ENCODE data around the gene SH3GL2. TPM values are rescaled to one million over a fixed set of nuclear protein-coding genes. Genes with fewer than 3 reads are reported as not detected.

SH3GL2 gene
- total and polyA plus RNA-seq, 9 of the 15 experiments (the other 6 are each of a cell fraction or from before 2014, with no cell fraction given) = not detected

DNA sequence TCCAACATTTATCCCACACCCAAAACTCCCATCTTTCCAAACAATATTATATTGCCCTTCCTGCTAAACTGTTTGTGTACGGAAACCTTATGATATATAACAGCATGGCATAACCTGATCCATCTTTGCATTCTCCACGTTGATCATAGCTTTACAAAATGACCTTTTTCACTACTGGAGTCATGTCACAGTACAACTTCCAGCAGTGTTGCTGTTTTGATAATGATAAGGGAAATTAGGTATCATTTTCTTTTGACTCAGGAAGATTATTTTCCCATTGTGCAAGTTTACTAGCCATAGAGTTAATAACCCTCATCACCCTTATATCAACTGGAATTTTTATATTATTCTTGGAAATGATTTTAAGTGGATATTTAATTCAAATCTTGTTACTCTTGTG lies 57.5 kb downstream of the SH3GL2 start:
- Histone ChIP-seq H3K4me1 (replicated peaks in 1 of 2; ENCODE audit: control insufficient read depth in 2 of 2, insufficient read depth in 2 of 2, low read length in 2 of 2) (no peaks in the 10 kb centered on the region), H3K27me3 (ENCODE audit: control insufficient read depth in 2 of 2, insufficient read depth in 2 of 2, low read length in 2 of 2) (no peaks in the 10 kb centered on the region), H4K20me1 (replicated peaks; ENCODE audit: control insufficient read depth, insufficient read depth, low read length) (no peaks in the 10 kb centered on the region), H3K36me3 (ENCODE audit: control insufficient read depth, insufficient read depth, low read length) (no peaks in the 10 kb centered on the region), H3K4me3 (no peak overlapping the region), H3K27ac (ENCODE audit: extremely low read depth, low read depth, low read length) (no peak overlapping the region), H3K4me2 (ENCODE audit: insufficient read depth, low read length) (no peak overlapping the region), H2AFZ (ENCODE audit: low read depth, low read length) (no peak overlapping the region), H3K9ac (ENCODE audit: insufficient read depth in 1 of 2, low read depth in 2 of 2, low read length in 2 of 2) (no peak overlapping the region), H3K9me3 (replicated peaks; ENCODE audit: control insufficient read depth, insufficient read depth, low read depth, low read length) (no peaks in the 10 kb centered on the region), H3K9me1 (ENCODE audit: control insufficient read depth, insufficient read depth, low read length) (no peaks in the 10 kb centered on the region), H3K79me2 (ENCODE audit: control insufficient read depth, insufficient read depth, low read length) (no peaks in the 10 kb centered on the region)
- ATAC-seq (no peak), DNase-seq (ENCODE audit: extremely low read depth in 1 of 4, low spot score in 3 of 4) (no peak), FAIRE-seq (no peak)
- whole genome bisulfite sequencing (ENCODE audit: insufficient coverage, low coverage, missing lambda C conversion rate) = 0% methylated on average over 2 of the region's 2 CpGs
- BruUV-seq (replicated peaks) = no TSS peak
- ChIA-PET POLR2A (no interaction called here), CTCF (ENCODE audit: low intra/inter-chr PET ratio) (no interaction called here)
- in situ Hi-C loops (cut with MboI) = no loop called here
- intact Hi-C loops (cut with micrococcal nuclease) = no loop called here
- TF ChIP-seq EP400 (IDR thresholded peaks at IDR 0.05) = no peak
- TF ChIP-seq, protein P1, sequence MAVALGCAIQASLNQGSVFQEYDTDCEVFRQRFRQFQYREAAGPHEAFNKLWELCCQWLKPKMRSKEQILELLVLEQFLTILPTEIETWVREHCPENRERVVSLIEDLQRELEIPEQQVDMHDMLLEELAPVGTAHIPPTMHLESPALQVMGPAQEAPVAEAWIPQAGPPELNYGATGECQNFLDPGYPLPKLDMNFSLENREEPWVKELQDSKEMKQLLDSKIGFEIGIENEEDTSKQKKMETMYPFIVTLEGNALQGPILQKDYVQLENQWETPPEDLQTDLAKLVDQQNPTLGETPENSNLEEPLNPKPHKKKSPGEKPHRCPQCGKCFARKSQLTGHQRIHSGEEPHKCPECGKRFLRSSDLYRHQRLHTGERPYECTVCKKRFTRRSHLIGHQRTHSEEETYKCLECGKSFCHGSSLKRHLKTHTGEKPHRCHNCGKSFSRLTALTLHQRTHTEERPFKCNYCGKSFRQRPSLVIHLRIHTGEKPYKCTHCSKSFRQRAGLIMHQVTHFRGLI (CRISPR knock-in tag; IDR thresholded peaks at IDR 0.05) = no peak
- TF ChIP-seq EP300 (IDR thresholded peaks at IDR 0.05; ENCODE audit: low read length) = no peak
- no peak for TF ChIP-seq PHTF2 (CRISPR knock-in tag; IDR thresholded peaks at IDR 0.05)
- TF ChIP-seq, protein P2, sequence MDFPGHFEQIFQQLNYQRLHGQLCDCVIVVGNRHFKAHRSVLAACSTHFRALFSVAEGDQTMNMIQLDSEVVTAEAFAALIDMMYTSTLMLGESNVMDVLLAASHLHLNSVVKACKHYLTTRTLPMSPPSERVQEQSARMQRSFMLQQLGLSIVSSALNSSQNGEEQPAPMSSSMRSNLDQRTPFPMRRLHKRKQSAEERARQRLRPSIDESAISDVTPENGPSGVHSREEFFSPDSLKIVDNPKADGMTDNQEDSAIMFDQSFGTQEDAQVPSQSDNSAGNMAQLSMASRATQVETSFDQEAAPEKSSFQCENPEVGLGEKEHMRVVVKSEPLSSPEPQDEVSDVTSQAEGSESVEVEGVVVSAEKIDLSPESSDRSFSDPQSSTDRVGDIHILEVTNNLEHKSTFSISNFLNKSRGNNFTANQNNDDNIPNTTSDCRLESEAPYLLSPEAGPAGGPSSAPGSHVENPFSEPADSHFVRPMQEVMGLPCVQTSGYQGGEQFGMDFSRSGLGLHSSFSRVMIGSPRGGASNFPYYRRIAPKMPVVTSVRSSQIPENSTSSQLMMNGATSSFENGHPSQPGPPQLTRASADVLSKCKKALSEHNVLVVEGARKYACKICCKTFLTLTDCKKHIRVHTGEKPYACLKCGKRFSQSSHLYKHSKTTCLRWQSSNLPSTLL (IDR thresholded peaks at IDR 0.05) = no peak
- no peak for TF ChIP-seq ZNF140 (CRISPR knock-in tag; IDR thresholded peaks at IDR 0.05)
- TF ChIP-seq, protein P3, sequence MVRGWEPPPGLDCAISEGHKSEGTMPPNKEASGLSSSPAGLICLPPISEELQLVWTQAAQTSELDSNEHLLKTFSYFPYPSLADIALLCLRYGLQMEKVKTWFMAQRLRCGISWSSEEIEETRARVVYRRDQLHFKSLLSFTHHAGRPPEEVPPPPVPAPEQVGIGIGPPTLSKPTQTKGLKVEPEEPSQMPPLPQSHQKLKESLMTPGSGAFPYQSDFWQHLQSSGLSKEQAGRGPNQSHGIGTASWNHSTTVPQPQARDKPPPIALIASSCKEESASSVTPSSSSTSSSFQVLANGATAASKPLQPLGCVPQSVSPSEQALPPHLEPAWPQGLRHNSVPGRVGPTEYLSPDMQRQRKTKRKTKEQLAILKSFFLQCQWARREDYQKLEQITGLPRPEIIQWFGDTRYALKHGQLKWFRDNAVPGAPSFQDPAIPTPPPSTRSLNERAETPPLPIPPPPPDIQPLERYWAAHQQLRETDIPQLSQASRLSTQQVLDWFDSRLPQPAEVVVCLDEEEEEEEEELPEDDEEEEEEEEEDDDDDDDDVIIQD (CRISPR knock-in tag; IDR thresholded peaks at IDR 0.05) = no peak
- TF ChIP-seq WHSC1 (IDR thresholded peaks at IDR 0.05; ENCODE audit: low read length) = no peak
- TF ChIP-seq YY1 (IDR thresholded peaks at IDR 0.05; ENCODE audit: borderline replicate concordance in 1 of 3, control insufficient read depth in 1 of 3, extremely low read depth in 1 of 3, insufficient read depth in 3 of 3, insufficient read length in 1 of 3, insufficient replicate concordance in 2 of 3, low read depth in 1 of 3, low read length in 2 of 3) = no peak
- TF ChIP-seq ZFPM2 (CRISPR knock-in tag; IDR thresholded peaks at IDR 0.05) = no peak
- no peak for TF ChIP-seq CREB1 (IDR thresholded peaks at IDR 0.05)
- TF ChIP-seq CREB1 (CRISPR knock-in tag; IDR thresholded peaks at IDR 0.05) = no peak
- no peak for TF ChIP-seq MYBL2 (IDR thresholded peaks at IDR 0.05; ENCODE audit: low read depth)
- no peak for TF ChIP-seq MYBL2 (CRISPR knock-in tag; IDR thresholded peaks at IDR 0.05; ENCODE audit: borderline replicate concordance)
- no peak for TF ChIP-seq KLF6 (CRISPR knock-in tag; IDR thresholded peaks at IDR 0.05; ENCODE audit: borderline replicate concordance)
